HG03103 (cell line): ENCODE measurements around the gene DEGS2.
A peak's percentile ranks its signal among the peaks of the same experiment; 100 is the strongest.
"Not testable (repeated sequence)": the region's sequence is repeated elsewhere in the genome, so short reads cannot be mapped to it uniquely, and the experiment has no call there.

Experiments
- ATAC-seq: cut with Tn5 transposase; IDR thresholded peaks from one replicate; pipeline ENCODE4 v1.9.1; 2021; ENCODE audit warnings: low read depth; ENCODE audit not compliant: unreplicated experiment

DEGS2 gene

GRCh38 chr14:100181876-100182551 is 22.6 kb upstream of the DEGS2 start:
- not testable (repeated sequence) for ATAC-seq

GRCh38 chr14:100180671-100181070 is 21.2 kb upstream of the DEGS2 start:
- ATAC-seq: not testable (repeated sequence)

GRCh38 chr14:100178691-100179090 is 19.2 kb upstream of the DEGS2 start:
- ATAC-seq: no peak

- ATAC-seq: no peak
These were observed 17.4 kb upstream of the DEGS2 start for GRCh38 chr14:100176811-100177327.

- ATAC-seq: no peak
These were observed 13.9 kb upstream of the DEGS2 start for GRCh38 chr14:100173353-100173752.

- no peak for ATAC-seq
These were observed 13.4 kb upstream of the DEGS2 start for GRCh38 chr14:100172811-100173210.

- ATAC-seq: no peak
These were observed 11.4 kb upstream of the DEGS2 start for GRCh38 chr14:100170880-100171279.

- ATAC-seq: no peak
These were observed 9.1 kb upstream of the DEGS2 start for GRCh38 chr14:100168506-100168905.

- no peak for ATAC-seq
These were observed 6.5 kb upstream of the DEGS2 start for GRCh38 chr14:100165831-100166440.

GRCh38 chr14:100165376-100165775 is 5.9 kb upstream of the DEGS2 start:
- ATAC-seq: no peak

- ATAC-seq: no peak
These were observed 1.1 kb upstream of the DEGS2 start for GRCh38 chr14:100160534-100160916.

GRCh38 chr14:100159865-100160533 is 554 bp upstream of the DEGS2 start:
- ATAC-seq: peak; percentile 22

- no peak for ATAC-seq
These were observed 815 bp downstream of the DEGS2 start for GRCh38 chr14:100158566-100159093.

- not testable (repeated sequence) for ATAC-seq
These were observed 1.8 kb downstream of the DEGS2 start for GRCh38 chr14:100157548-100158232.

GRCh38 chr14:100156776-100157175 is 2.7 kb downstream of the DEGS2 start:
- no peak for ATAC-seq

- ATAC-seq: no peak
These were observed 3.5 kb downstream of the DEGS2 start for GRCh38 chr14:100155756-100156616.

- ATAC-seq: no peak
These were observed 4.3 kb downstream of the DEGS2 start for GRCh38 chr14:100155049-100155621.

GRCh38 chr14:100153560-100153959 is 5.9 kb downstream of the DEGS2 start:
- no peak for ATAC-seq

GRCh38 chr14:100152091-100152490 is 7.4 kb downstream of the DEGS2 start:
- no peak for ATAC-seq
